ENCODE data around the gene PALD1. TPM values are rescaled to one million over a fixed set of nuclear protein-coding genes. Genes with fewer than 3 reads are reported as not detected.

The PALD1 gene
- total RNA-seq, 2 experiments from 2014 or later: 0.36 to 0.44 TPM

DNA sequence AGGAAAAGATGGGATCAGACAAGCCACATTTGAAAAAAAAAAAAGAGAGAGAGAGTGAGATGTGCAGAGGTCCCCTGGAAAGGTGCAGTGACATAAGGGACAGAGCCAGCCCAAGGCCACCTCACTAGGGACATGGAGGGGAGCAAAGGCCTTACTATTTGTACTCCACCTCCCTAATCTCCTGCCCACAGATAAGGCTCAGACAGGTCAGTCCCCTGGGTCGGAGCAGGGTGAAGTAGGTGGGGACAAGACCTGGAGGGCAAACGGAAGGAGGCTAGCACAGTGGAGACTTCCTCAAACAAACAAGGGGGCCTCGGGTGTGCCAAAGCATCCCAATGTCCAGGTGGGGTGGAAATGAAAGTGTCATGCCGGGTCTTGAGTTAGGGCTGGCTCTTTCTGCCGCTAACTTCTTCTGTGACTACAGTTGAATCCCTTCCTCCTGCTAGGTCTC lies 117.0 kb downstream of the PALD1 start:
- H3K27me3 ChIP-seq (ENCODE audit: control insufficient read depth in 1 of 2, insufficient read depth in 2 of 2, low read length in 2 of 2): no peaks in the 10 kb centered on the region
- H3K9me3 Mint-ChIP-seq: no peaks in the 10 kb centered on the region
- peaks cover 41% of the 10 kb centered on the region for H3K36me3 Mint-ChIP-seq (ENCODE audit: low read depth)
- ATAC-seq (ENCODE audit: poor library complexity) (no peak), DNase-seq (no peak)
- POLR2A ChIA-PET: no interaction called here
- intact Hi-C loops (cut with DNase I, micrococcal nuclease): no loop called here
- H3K27ac ChIP-seq (ENCODE audit: low read depth in 1 of 2, low read length in 2 of 2): no peak overlapping the region
- H3K36me3 ChIP-seq (ENCODE audit: insufficient read depth, low read length): peaks cover 43% of the 10 kb centered on the region
- H3K4me3 ChIP-seq (ENCODE audit: low read length): no peak overlapping the region
- no peaks in the 10 kb centered on the region for H3K4me1 Mint-ChIP-seq (ENCODE audit: low read depth)
- H3K27ac Mint-ChIP-seq: no peak overlapping the region
- no peaks in the 10 kb centered on the region for H3K27me3 Mint-ChIP-seq
- H3K4me1 ChIP-seq (ENCODE audit: insufficient read depth, low read length): peaks cover 44% of the 10 kb centered on the region
- H3K9me3 ChIP-seq (ENCODE audit: control insufficient read depth in 1 of 2, insufficient read depth in 1 of 2, low read length in 2 of 2): no peaks in the 10 kb centered on the region
- H3K4me3 Mint-ChIP-seq: peak overlapping the region; percentile 34
- TF ChIP-seq CTCF (IDR thresholded peaks at IDR 0.05): no peak
- CTCF ChIA-PET: no interaction called here

DNA sequence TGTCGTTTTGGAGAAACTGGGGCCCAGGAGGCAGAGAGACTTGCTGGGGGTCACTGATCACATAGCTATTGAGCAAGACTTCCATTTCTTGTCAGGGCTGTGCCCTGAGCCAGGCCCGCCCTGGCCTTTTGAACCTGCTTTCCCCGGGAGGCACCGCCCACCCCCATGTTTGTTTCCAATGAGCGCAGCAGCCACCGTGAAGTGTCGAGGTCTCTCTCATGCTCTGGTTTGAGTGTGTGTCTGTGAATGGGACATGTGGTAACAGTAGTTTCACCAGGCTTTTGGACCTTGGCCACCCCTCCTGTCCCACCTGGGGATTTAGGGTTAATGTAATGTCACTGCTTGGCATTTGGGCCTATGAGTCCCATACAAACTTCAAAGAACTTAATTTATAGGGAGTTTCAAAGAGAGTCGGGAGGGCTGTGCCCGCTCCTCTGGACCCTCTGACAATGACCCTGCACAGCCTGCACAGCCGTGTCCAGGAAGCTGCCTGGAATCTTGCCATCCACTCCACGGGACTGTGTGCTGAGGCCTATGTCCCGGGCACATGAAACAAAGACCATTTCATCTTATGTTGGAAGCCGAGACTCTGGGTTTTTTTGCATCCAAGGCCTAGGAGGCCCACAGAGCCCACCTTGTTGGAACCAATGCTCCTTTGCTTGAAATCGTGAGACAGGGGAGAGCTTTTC lies 117.7 kb downstream of the PALD1 start:
- ChIA-PET POLR2A (no interaction called here), CTCF (interaction anchor here (0.6 kb wide), 1 partner anchor 43 kb away, joined by 3 read pairs; no protein-coding TSS in a partner anchor)
- Mint-ChIP-seq H3K4me1 (ENCODE audit: low read depth) (peaks cover 3% of the 10 kb centered on the region), H3K4me3 (no peak overlapping the region), H3K36me3 (ENCODE audit: low read depth) (peaks cover 41% of the 10 kb centered on the region), H3K27me3 (no peaks in the 10 kb centered on the region), H3K27ac (no peak overlapping the region), H3K9me3 (no peaks in the 10 kb centered on the region)
- Histone ChIP-seq H3K27ac (ENCODE audit: low read depth in 1 of 2, low read length in 2 of 2) (no peak overlapping the region), H3K9me3 (ENCODE audit: control insufficient read depth in 1 of 2, insufficient read depth in 1 of 2, low read length in 2 of 2) (no peaks in the 10 kb centered on the region), H3K4me1 (ENCODE audit: insufficient read depth, low read length) (peaks cover 50% of the 10 kb centered on the region), H3K36me3 (ENCODE audit: insufficient read depth, low read length) (peaks cover 45% of the 10 kb centered on the region), H3K4me3 (ENCODE audit: low read length) (no peak overlapping the region), H3K27me3 (ENCODE audit: control insufficient read depth in 1 of 2, insufficient read depth in 2 of 2, low read length in 2 of 2) (no peaks in the 10 kb centered on the region)
- DNase-seq (no peak), ATAC-seq (ENCODE audit: poor library complexity) (no peak)
- intact Hi-C loops (cut with DNase I, micrococcal nuclease): no loop called here
- TF ChIP-seq CTCF (IDR thresholded peaks at IDR 0.05): no peak

DNA sequence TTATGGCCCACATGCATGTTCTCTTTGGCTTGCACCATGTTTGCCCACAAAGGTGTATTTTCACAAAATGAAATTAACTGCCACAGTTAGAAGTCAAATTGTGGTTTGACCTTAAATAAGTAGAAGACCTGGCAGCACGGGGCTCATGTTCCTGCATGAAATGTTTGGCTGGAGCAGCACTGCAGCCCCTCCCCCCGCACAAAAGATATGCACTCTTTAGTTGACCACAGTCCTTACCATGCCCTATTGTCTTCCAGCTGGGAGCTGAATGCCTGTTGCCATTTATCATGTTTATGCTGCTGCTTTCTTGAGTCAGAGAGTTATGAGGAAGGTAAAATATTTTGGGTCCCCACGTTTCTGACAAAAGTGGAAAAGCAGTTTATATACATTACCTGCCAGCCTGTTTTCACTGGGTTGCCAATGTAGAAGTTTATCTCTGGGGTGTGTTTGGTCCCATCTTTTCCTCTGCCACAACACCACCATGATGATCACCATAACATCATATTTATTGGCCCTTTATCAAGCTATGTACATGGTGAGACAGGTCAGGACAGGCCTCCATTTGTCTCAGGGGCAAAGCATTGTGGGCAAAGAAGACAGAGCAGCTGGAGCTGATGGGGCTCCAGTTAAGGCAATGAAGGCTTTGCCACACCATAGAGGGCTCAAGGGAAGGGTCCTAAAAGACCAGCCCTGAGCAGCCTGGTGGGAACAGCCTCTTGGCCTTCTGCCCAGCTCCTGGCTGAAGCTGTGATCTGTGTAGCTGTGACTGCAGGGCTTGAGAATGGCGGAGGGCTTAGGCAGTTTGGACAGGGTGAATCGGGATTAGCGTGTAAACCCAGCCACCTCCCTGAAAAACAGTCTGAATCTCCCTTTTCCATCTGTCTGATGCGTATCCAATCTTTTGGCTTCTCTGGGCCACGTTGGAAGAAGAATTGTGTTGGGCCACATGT lies 118.6 kb downstream of the PALD1 start:
- no peaks in the 10 kb centered on the region for H3K9me3 Mint-ChIP-seq
- ATAC-seq (ENCODE audit: poor library complexity) (no peak), DNase-seq (no peak)
- no peaks in the 10 kb centered on the region for H3K27me3 Mint-ChIP-seq
- no peak overlapping the region for H3K4me3 Mint-ChIP-seq
- no peak overlapping the region for H3K27ac Mint-ChIP-seq
- Histone ChIP-seq H3K27me3 (ENCODE audit: control insufficient read depth in 1 of 2, insufficient read depth in 2 of 2, low read length in 2 of 2) (no peaks in the 10 kb centered on the region), H3K4me3 (ENCODE audit: low read length) (no peak overlapping the region), H3K27ac (ENCODE audit: low read depth in 1 of 2, low read length in 2 of 2) (no peak overlapping the region), H3K36me3 (ENCODE audit: insufficient read depth, low read length) (peaks cover 45% of the 10 kb centered on the region), H3K4me1 (ENCODE audit: insufficient read depth, low read length) (peaks cover 59% of the 10 kb centered on the region), H3K9me3 (ENCODE audit: control insufficient read depth in 1 of 2, insufficient read depth in 1 of 2, low read length in 2 of 2) (no peaks in the 10 kb centered on the region)
- no peak for TF ChIP-seq CTCF (IDR thresholded peaks at IDR 0.05)
- H3K4me1 Mint-ChIP-seq (ENCODE audit: low read depth): peaks cover 10% of the 10 kb centered on the region
- intact Hi-C loops (cut with DNase I, micrococcal nuclease): no loop called here
- ChIA-PET POLR2A (no interaction called here), CTCF (interaction anchor here (0.6 to 1.2 kb wide), 3 partner anchors 11 to 42 kb away, joined by 3 read pairs; no protein-coding TSS in a partner anchor)
- peaks cover 45% of the 10 kb centered on the region for H3K36me3 Mint-ChIP-seq (ENCODE audit: low read depth)

Data from CD4-positive, alpha-beta T cell (primary cell).